ENCODE data around the gene HOXD8. TPM values are rescaled to one million over a fixed set of nuclear protein-coding genes. Genes with fewer than 3 reads are reported as not detected.

HOXD8 gene
- total and polyA plus RNA-seq, 2 of the 8 experiments (the other 6 are each of a cell fraction or from before 2014, with no cell fraction given): not detected

GRCh38 chr2:176118601-176119339 lies 10.7 kb upstream of the HOXD8 start (continued):
- no peak for TF ChIP-seq YY1 (IDR thresholded peaks at IDR 0.05; ENCODE audit: low read depth, low read length)
- no peak for TF ChIP-seq TAF7 (optimal IDR thresholded peaks at IDR 0.05; ENCODE audit: borderline replicate concordance, low read depth, low read length)
- TF ChIP-seq RNF2 (IDR thresholded peaks at IDR 0.05; ENCODE audit: borderline replicate concordance, low read depth, low read length, missing control alignments, poor library complexity, severe bottlenecking): peak; percentile 39
- no peak for TF ChIP-seq RFX5 (IDR thresholded peaks at IDR 0.05; ENCODE audit: borderline replicate concordance, low read depth, low read length)
- no peak for TF ChIP-seq CHD1 (IDR thresholded peaks at IDR 0.05; ENCODE audit: low read depth, low read length)
